Endometrial microvascular endothelial cells (primary cell): ENCODE measurements around the gene UCN. TPM values are rescaled to one million over a fixed set of nuclear protein-coding genes. Genes with fewer than 3 reads are reported as not detected.
"Not testable (repeated sequence)": the region's sequence is repeated elsewhere in the genome, so short reads cannot be mapped to it uniquely, and the experiment has no call there.

ENCODE experiments used
- in situ Hi-C: cut with HindIII; loops from 2 replicates; pipeline ENCODE4 v1.10.0; 2017; ENCODE audit warnings: low sequenced_read_pairs, low pct_unique_long_range_greater_than_20kb; ENCODE audit errors: inconsistent ontology term
- total RNA-seq: library from RNA; depleted of rRNA; stranded (reverse); fragments of >200 nt; gene quantifications from one replicate; pipeline ENCODE4 v1.2.3, GENCODE V29; 2015; ENCODE audit errors: inconsistent ontology term

Gene UCN
- total RNA-seq, 1 donor from 2014 or later, result not detected

DNA sequence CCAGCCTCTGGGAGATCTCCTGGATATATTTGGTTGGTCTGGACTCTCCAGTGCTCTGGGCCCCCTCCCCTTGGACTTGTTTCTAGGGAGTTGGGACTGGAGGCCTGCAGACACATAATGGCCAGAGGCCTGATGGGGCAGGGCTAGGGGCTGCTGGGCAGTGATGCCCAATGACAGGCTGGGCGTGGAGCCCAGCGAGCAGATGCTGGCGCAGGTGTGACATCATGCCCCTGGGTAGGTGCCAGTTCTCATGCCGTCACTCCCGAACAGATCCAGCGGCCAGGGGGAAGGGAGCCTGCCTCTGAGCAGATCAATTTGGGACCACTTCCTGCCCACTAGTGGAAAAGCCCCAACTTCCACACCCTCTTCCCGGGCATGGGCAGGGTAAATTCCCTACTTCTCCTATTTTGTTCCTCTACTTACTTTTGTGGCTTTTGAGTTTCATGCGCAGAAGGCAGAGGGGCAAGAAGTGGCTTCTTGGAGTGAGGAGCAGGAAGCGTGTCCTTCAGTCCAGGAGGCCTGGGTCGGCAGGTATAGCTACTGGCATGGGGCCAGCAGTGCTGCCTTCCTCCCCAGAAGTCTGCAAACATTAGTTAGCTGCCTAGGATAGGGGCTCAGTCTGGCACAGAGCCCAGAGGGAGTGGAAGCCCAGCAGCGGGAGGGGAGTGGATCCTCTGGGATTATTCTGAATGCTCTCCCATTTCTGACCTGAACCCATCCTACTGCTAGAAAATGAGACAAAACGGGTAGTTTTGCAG, 8.6 kb upstream of the UCN start:
- in situ Hi-C loops, result no loop called here

GRCh38 chr2:27315122-27315521, 6.9 kb upstream of the UCN start:
- in situ Hi-C loops, result no loop called here

- in situ Hi-C loops, result no loop called here
These were observed 6.5 kb upstream of the UCN start for GRCh38 chr2:27314709-27315108.

DNA sequence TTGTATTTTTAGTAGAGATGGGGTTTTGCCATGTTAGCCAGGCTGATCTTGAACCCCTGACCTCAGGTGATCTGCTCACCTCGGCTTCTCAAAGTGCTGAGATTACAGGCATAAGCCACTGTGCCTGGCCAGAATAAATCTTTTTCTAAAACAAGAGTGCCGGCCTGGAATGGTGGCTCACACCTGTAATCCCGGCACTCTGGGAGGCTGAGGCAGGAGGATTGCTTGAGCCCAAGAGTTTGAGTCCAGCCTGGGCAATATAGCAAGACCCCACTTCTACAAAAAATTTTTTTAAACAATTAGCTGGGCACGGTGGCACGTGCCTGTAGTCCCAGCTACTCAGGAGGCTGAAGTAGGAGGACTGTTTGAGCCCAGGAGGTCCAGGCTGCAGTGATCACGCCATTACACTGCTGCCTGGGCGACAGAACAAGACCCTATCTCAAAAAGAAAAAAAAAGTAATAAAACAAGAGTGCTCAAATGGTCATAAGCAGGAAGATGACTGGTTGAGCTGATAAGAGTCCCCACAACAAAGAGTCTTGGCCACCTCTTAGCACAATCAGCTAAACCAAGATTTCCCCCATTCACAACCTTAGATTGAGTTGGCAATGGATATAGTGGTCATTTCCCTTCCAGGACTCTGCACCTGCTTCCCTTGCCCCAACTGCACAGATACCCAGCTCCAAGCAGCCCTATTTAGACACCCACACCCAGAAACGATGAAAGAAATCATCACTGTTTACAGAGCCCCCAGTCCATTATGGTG, 5.8 kb upstream of the UCN start:
- in situ Hi-C loops, result no loop called here

GRCh38 chr2:27312152-27312551, 3.9 kb upstream of the UCN start:
- in situ Hi-C loops, result no loop called here

DNA sequence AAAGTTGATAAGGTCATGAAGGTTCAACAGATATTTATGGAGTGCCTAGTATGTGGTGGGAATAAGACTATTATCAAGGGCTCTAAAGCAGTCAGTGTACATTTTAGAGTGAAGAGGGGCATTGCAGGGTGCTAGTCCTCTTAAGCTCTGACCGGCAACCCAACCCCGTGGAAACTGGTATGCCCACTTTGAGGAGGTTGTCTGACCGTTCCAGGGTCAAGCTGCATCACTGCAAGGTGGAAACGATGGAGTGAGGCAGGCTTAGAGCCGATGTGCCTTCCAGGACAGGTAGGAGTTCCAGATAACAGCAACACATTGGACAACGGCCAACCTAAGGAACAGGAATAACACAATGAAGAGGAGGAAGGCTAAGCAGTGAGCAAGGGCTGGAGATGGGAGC, 1.4 kb upstream of the UCN start:
- in situ Hi-C loops, result no loop called here

GRCh38 chr2:27307545-27308358, 493 bp downstream of the UCN start:
- in situ Hi-C loops, result no loop called here

DNA sequence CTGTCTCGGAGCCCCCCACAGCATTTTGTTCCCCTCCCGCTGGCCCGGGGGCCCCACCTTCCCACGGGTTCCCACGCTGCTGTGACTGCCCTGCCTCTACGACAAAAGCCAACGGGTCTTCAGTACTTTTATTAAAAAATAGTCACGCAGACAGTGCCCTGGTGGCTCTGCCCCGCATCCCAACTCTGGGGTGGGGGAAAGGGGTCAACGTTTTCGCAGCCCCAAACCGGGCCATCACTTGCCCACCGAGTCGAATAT, 1.0 kb downstream of the UCN start:
- in situ Hi-C loops, result no loop called here

- in situ Hi-C loops, result no loop called here
These were observed 1.5 kb downstream of the UCN start for GRCh38 chr2:27306573-27307286.

GRCh38 chr2:27306136-27306535, 2.1 kb downstream of the UCN start:
- in situ Hi-C loops, result no loop called here

- in situ Hi-C loops, result no loop called here
These were observed 2.7 kb downstream of the UCN start for GRCh38 chr2:27305516-27305915.

DNA sequence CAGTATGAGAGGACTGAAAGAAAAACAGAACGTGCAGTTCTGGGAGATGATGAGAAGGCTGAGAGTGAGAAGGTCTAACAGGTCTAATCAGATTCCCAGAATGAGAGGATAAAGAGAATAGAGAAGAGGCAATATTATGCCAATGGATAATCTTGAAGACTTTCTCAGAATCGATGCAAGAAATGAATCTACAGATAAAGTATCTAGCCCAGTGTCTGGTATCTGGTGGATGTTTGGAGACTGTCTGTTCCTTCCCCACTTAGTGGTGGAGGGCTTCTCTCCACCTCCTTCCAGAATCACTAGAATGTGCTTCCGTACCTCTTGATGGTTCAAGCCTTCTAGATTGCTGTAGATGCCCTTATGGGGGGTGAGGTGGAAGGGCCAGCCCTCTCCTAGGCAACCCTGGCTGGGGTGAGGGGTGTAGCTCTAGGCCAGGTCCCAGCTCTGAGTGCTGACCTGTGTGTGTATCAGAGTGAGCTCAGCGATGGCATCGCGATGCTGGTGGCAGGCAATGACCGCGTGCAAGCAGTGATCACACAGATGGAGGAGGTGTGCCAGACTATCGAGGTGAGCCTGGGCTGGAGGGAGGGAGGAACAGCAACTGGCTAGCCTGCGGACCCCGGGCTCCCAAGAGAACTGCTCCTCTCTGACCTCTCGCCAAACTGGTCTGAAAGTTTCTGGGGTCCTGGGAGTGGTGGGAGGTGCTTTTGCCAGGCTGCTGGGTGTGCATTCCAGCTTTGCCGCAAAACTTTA, 3.6 kb downstream of the UCN start:
- in situ Hi-C loops, result no loop called here

- in situ Hi-C loops, result no loop called here
These were observed 4.9 kb downstream of the UCN start for GRCh38 chr2:27303093-27304025.

- in situ Hi-C loops, result not testable (repeated sequence)
These were observed 7.6 kb downstream of the UCN start for GRCh38 chr2:27300606-27301005.

GRCh38 chr2:27298391-27299080, 9.7 kb downstream of the UCN start:
- in situ Hi-C loops, result no loop called here

DNA sequence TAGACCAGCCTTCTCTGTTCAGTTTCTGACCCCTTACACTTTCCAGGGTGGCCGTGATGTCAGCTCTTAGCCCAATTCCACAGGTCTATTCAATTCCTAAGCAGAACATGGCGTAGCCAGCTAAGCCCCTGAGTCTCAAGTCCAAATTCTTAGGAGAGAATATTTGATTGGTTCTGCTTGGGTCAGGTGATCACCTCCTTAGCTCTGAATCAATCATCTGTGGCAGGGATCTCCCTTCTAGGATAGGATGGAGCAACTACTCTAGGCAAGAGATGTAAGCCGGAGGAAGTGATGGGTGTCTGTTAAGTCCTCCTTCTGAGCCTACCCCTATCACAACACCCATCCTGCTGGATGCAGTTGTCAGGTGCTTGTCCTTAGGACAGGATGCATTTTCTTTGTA, 11.1 kb downstream of the UCN start:
- in situ Hi-C loops, result no loop called here

DNA sequence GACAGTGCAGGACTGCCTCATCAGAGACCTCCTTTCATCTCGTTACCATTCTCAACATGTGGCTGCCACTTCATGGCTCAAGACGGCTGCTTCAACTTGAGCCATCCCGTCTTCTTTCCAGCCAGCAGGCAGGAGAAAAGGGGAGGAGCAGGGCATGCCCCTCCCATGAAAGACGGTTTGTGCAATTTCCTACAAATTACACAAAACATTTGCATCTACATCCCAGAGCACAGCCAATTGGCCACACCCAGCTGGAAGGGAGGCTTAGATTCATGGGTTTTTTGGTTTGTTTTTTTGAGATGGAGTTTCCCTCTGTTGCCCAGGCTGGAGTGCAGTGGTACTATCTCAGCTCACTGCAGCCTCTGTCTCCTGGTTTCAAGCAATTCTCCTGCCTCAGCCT, 11.8 kb downstream of the UCN start:
- in situ Hi-C loops, result no loop called here
